IMR-90 (cell line): ENCODE data around the gene MIEF1. TPM values are rescaled to one million over a fixed set of nuclear protein-coding genes. Genes with fewer than 3 reads are reported as not detected.

Source experiments
- ATAC-seq: fragments of 200-7000 bp; cut with Tn5 transposase; 2 replicates; pipeline ENCODE4 v1.9.1; 2020; ENCODE audit warnings: low read depth, mild to moderate bottlenecking, moderate library complexity
- BruUV-seq: library from RNA; stranded (reverse); fragments of 400-500 nt; replicated peaks from 2 replicates; lab custom pipeline; 2021; lab: Mats Ljungman, UMichigan
- CTCF ChIA-PET: fragments of 300-600 bp; formaldehyde crosslinking; extraction: SDS; loops from one replicate; lab custom pipeline; 2021; ENCODE audit warnings: antibody characterized with exemption; lab: Yijun Ruan, JAX
- POLR2A ChIA-PET: fragments of 300-600 bp; sonication (Branson Sonifier 250); formaldehyde crosslinking; loops from one replicate; lab custom pipeline; 2022; ENCODE audit warnings: antibody characterized with exemption; ENCODE audit not compliant: unreplicated experiment; lab: Charles Lee
- DNase-seq: peaks from one replicate; pipeline ENCODE4 v3.0.0; 2013
- H2AFZ ChIP-seq: replicated peaks from 2 replicates; pipeline ENCODE3; 2013; ENCODE audit warnings: low read length, mild to moderate bottlenecking; ENCODE audit not compliant: poor library complexity
- H2AK5ac ChIP-seq: 2 replicates; pipeline ENCODE4 v1.6.1; 2013; ENCODE audit warnings: low read depth, low read length, inconsistent platforms
- H2AK9ac ChIP-seq: replicated peaks from 2 replicates; pipeline ENCODE3; 2013; ENCODE audit warnings: mild to moderate bottlenecking, low read depth, low read length, moderate library complexity; ENCODE audit not compliant: poor library complexity
- H2BK120ac ChIP-seq: 2 replicates; pipeline ENCODE4 v1.6.1; 2013; ENCODE audit warnings: low read depth, low read length, inconsistent platforms
- H2BK15ac ChIP-seq: 3 replicates; pipeline ENCODE4 v1.6.1; 2013; ENCODE audit warnings: low read depth, low read length, inconsistent platforms
- H2BK20ac ChIP-seq: 2 replicates; pipeline ENCODE4 v1.6.1; 2013; ENCODE audit warnings: low read depth, mild to moderate bottlenecking, inconsistent platforms, low read length, moderate library complexity
- H2BK5ac ChIP-seq: 2 replicates; pipeline ENCODE4 v1.6.1; 2013; ENCODE audit warnings: mild to moderate bottlenecking, low read depth, low read length, inconsistent platforms; ENCODE audit not compliant: poor library complexity, severe bottlenecking
- H3K14ac ChIP-seq: replicated peaks from 2 replicates; pipeline ENCODE4 v1.6.1; 2013; ENCODE audit warnings: low read depth, low read length, inconsistent platforms
- H3K18ac ChIP-seq: 2 replicates; pipeline ENCODE4 v1.6.1; 2013; ENCODE audit warnings: low read depth, low read length, control low read depth
- H3K23ac ChIP-seq: 2 replicates; pipeline ENCODE4 v1.6.1; 2013; ENCODE audit warnings: low read depth, low read length, inconsistent platforms
- H3K27ac ChIP-seq: 2 replicates; pipeline ENCODE4 v1.5.1; 2013; ENCODE audit warnings: mild to moderate bottlenecking, control low read depth, low read length; ENCODE audit not compliant: insufficient read depth
- H3K27me3 ChIP-seq: 2 replicates; pipeline ENCODE4 v1.6.1; 2013; ENCODE audit warnings: low read length; ENCODE audit not compliant: control insufficient read depth, insufficient read depth
- H3K36me3 ChIP-seq: 2 replicates; pipeline ENCODE4 v1.6.1; 2013; ENCODE audit warnings: low read length, mixed read lengths; ENCODE audit not compliant: control insufficient read depth, insufficient read depth
- H3K4ac ChIP-seq: 2 replicates; pipeline ENCODE4 v1.6.1; 2013; ENCODE audit warnings: low read depth, low read length, inconsistent platforms
- H3K4me1 ChIP-seq: 2 replicates; pipeline ENCODE4 v1.6.1; 2013; ENCODE audit warnings: low read length, mixed read lengths; ENCODE audit not compliant: control insufficient read depth, insufficient read depth
- H3K4me2 ChIP-seq: 2 replicates; pipeline ENCODE4 v1.6.1; 2013; ENCODE audit warnings: low read depth, mild to moderate bottlenecking, control low read depth, low read length, moderate library complexity
- H3K4me3 ChIP-seq: 2 replicates; pipeline ENCODE4 v1.5.1; 2013; ENCODE audit warnings: low read depth, mild to moderate bottlenecking, control low read depth, low read length, moderate library complexity; ENCODE audit not compliant: insufficient read depth
- H3K56ac ChIP-seq: 2 replicates; pipeline ENCODE4 v1.6.1; 2013; ENCODE audit warnings: low read length, inconsistent platforms; ENCODE audit not compliant: insufficient read depth; ENCODE audit errors: extremely low read depth
- H3K79me1 ChIP-seq, 2 experiments: 2 replicates each; pipeline ENCODE4 v1.6.1; 2013; ENCODE audit warnings: low read length in 2 of 2, inconsistent platforms in 1 of 2, low read depth in 1 of 2
- H3K9ac ChIP-seq: 2 replicates; pipeline ENCODE4 v1.6.1; 2013; ENCODE audit warnings: low read depth, low read length, control low read depth
- H3K9me1 ChIP-seq: 2 replicates; pipeline ENCODE4 v1.6.1; 2013; ENCODE audit warnings: low read length, inconsistent platforms; ENCODE audit not compliant: insufficient read depth
- H3K9me3 ChIP-seq: 2 replicates; pipeline ENCODE4 v1.6.1; 2013; ENCODE audit warnings: low read length; ENCODE audit not compliant: control insufficient read depth, insufficient read depth
- H4K20me1 ChIP-seq: 2 replicates; pipeline ENCODE4 v1.6.1; 2013; ENCODE audit warnings: low read length, inconsistent platforms; ENCODE audit not compliant: insufficient read depth
- H4K5ac ChIP-seq: 2 replicates; pipeline ENCODE4 v1.6.1; 2013; ENCODE audit warnings: mild to moderate bottlenecking, low read depth, low read length, control low read depth
- H4K8ac ChIP-seq, 2 experiments: 2 replicates each; pipeline ENCODE4 v1.6.1; 2013; ENCODE audit warnings: low read depth in 2 of 2, low read length in 2 of 2, control low read depth in 1 of 2, inconsistent platforms in 1 of 2
- H4K91ac ChIP-seq: 2 replicates; pipeline ENCODE4 v1.6.1; 2013; ENCODE audit warnings: low read depth, low read length, inconsistent platforms; ENCODE audit not compliant: insufficient read depth
- BHLHE40 ChIP-seq: fragments of 150-350 bp; IDR thresholded peaks from 2 replicates; pipeline ENCODE4 v1.6.1; 2016; ENCODE audit warnings: mild to moderate bottlenecking, low read depth, low read length
- CEBPB ChIP-seq: IDR thresholded peaks from 2 replicates; pipeline ENCODE4 v1.6.1; 2012; ENCODE audit warnings: low read depth, low read length, improper control_type of control experiment
- CHD1 ChIP-seq: IDR thresholded peaks from 2 replicates; pipeline ENCODE4 v1.6.1; 2012; ENCODE audit warnings: low read depth, low read length, improper control_type of control experiment
- ELK1 ChIP-seq: fragments of 150-350 bp; IDR thresholded peaks from 2 replicates; pipeline ENCODE4 v1.6.1; 2016; ENCODE audit warnings: low read depth, mild to moderate bottlenecking, low read length, moderate library complexity, borderline replicate concordance
- FOS ChIP-seq: fragments of 150-350 bp; IDR thresholded peaks from 2 replicates; pipeline ENCODE4 v1.6.1; 2016; ENCODE audit warnings: low read depth, low read length
- MAFK ChIP-seq: IDR thresholded peaks from 2 replicates; pipeline ENCODE4 v1.6.1; 2012; ENCODE audit warnings: low read depth, low read length, improper control_type of control experiment
- MAZ ChIP-seq: IDR thresholded peaks from 2 replicates; pipeline ENCODE4 v1.6.1; 2012; ENCODE audit warnings: low read depth, mild to moderate bottlenecking, low read length, improper control_type of control experiment, moderate library complexity, borderline replicate concordance
- MXI1 ChIP-seq: IDR thresholded peaks from 2 replicates; pipeline ENCODE4 v1.6.1; 2012; ENCODE audit warnings: low read depth, mild to moderate bottlenecking, low read length, moderate library complexity, borderline replicate concordance
- NFE2L2 ChIP-seq: fragments of 150-350 bp; IDR thresholded peaks from 2 replicates; pipeline ENCODE4 v1.6.1; 2016; ENCODE audit warnings: low read depth, mild to moderate bottlenecking, low read length
- POLR2A ChIP-seq: IDR thresholded peaks from 2 replicates; pipeline ENCODE4 v1.6.1; 2012; ENCODE audit warnings: mild to moderate bottlenecking, low read depth, low read length
- RAD21 ChIP-seq: IDR thresholded peaks from 2 replicates; pipeline ENCODE4 v1.6.1; 2012; ENCODE audit warnings: low read length, improper control_type of control experiment
- SMC3 ChIP-seq: fragments of 150-350 bp; IDR thresholded peaks from 2 replicates; pipeline ENCODE4 v1.6.1; 2016; ENCODE audit warnings: low read depth, mild to moderate bottlenecking, antibody characterized with exemption, low read length, moderate library complexity
- USF2 ChIP-seq: fragments of 150-350 bp; IDR thresholded peaks from 2 replicates; pipeline ENCODE4 v1.6.1; 2017; ENCODE audit warnings: mild to moderate bottlenecking, antibody characterized with exemption, low read length, low read depth
- WGBS, 2 experiments: methylation state at CpG; one replicate each; pipeline versions ENCODE4 v1.1.5 to v1.1.7; 2013; ENCODE audit warnings: missing lambda C conversion rate in 2 of 2; ENCODE audit not compliant: insufficient read length in 1 of 2; ENCODE audit errors: extremely low coverage in 2 of 2; 5-methylcytosine and 5-hydroxymethylcytosine counted together
- dilution Hi-C: fragments of 300-500 bp; cut with HindIII; formaldehyde crosslinking; loops from one replicate; pipeline ENCODE4 v1.14.3; 2018; ENCODE audit warnings: low sequenced_read_pairs; ENCODE audit not compliant: unreplicated experiment
- in situ Hi-C: fragments of 300-500 bp; cut with MboI; formaldehyde crosslinking; loops from 3 replicates; pipeline ENCODE4 v1.14.3; 2019; ENCODE audit warnings: low sequenced_read_pairs, inconsistent platforms, mixed read lengths
- intact Hi-C: fragments of 100-400 bp; cut with micrococcal nuclease; formaldehyde crosslinking; loops from 2 replicates; pipeline ENCODE4 v1.10.0; 2022
- polyA plus RNA-seq, 3 experiments: library from polyadenylated mRNA; depleted of rRNA; stranded (reverse); fragments of >200 nt; gene quantifications; 2 replicates each; pipeline ENCODE4 v1.2.3, GENCODE V29; 2012; ENCODE audit warnings: low replicate concordance in 1 of 3
- total RNA-seq: library from RNA; depleted of rRNA; stranded (reverse); fragments of >200 nt; gene quantifications from 2 replicates; pipeline ENCODE4 v1.2.3, GENCODE V29; 2012

Gene MIEF1
- total and polyA plus RNA-seq, 2 of the 4 experiments (the other 2 are of a cell fraction), result 9.7 to 16.9 TPM

DNA sequence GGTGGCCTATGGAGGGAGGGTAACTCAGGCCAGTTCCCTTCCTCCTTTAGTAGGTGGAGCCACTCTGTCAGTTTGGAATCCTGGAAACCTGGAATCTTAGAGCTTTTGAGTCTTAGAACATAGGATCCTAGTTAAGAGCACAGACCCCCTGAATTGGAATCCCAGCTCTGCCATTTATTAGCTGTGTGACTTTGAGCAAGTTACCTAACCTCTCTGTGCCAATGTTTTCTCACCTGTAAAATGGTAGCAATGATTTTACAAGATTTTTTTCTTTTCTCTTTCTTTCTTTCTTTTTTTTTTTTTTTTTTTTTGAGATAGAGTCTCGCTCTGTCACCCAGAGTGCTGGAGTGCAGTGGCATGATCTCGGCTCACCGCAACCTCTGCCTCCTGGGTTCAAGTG, 51.3 kb downstream of the MIEF1 start (continued):
- TF ChIP-seq ELK1 (no peak), MXI1 (no peak)

GRCh38 chr22:39554151-39554550, 52.1 kb downstream of the MIEF1 start:
- Histone ChIP-seq H2BK5ac (no peak overlapping the region), H2BK15ac (no peak overlapping the region), H2AFZ (no peak overlapping the region), H3K4me3 (no peak overlapping the region), H3K9me1 (no peaks in the 10 kb centered on the region), H4K91ac (no peak overlapping the region), H3K9ac (no peak overlapping the region), H3K18ac (no peak overlapping the region), H2AK5ac (no peak overlapping the region), H3K36me3 (no peaks in the 10 kb centered on the region), H3K4me1 (no peaks in the 10 kb centered on the region; the same call in 1 of the 2 replicates), H3K56ac (no peak overlapping the region), H3K27me3 (peaks cover 76% of the 10 kb centered on the region), H3K9me3 (no peaks in the 10 kb centered on the region), H2AK9ac (no peak overlapping the region), H3K27ac (no peak overlapping the region), H3K79me1 (no peaks in the 10 kb centered on the region), H3K4me2 (no peak overlapping the region), H4K20me1 (no peaks in the 10 kb centered on the region), H3K4ac (no peak overlapping the region), H2BK120ac (no peak overlapping the region), H2BK20ac (no peak overlapping the region), H3K23ac (no peak overlapping the region), H4K8ac (no peak overlapping the region), H3K14ac (no peak overlapping the region), H4K5ac (no peak overlapping the region)
- DNase-seq (no peak), ATAC-seq (no peak)
- ChIA-PET POLR2A (no interaction called here), CTCF (no interaction called here)
- in situ Hi-C loops (no loop called here), dilution Hi-C loops (no loop called here), intact Hi-C loops (no loop called here)
- BruUV-seq, result no TSS peak
- WGBS, 2 experiments, result no CpG with 5 or more reads among the region's 3 CpGs
- TF ChIP-seq MAZ, result no peak
- TF ChIP-seq MXI1, result no peak
- no peak for TF ChIP-seq RAD21
- TF ChIP-seq NFE2L2, result no peak
- no peak for TF ChIP-seq CEBPB
- TF ChIP-seq ELK1, result no peak
- TF ChIP-seq SMC3, result no peak
- TF ChIP-seq CHD1, result no peak
- TF ChIP-seq USF2, result no peak
- TF ChIP-seq BHLHE40, result no peak
- no peak for TF ChIP-seq FOS
- TF ChIP-seq POLR2A, result no peak
- no peak for TF ChIP-seq MAFK
